HG02970 (cell line): ENCODE data around the gene MYO5A.

ENCODE experiments used
- ATAC-seq: cut with Tn5 transposase; IDR thresholded peaks from one replicate; pipeline ENCODE4 v1.9.1; 2021; ENCODE audit warnings: mild to moderate bottlenecking, moderate library complexity, moderate number of reproducible peaks; ENCODE audit not compliant: unreplicated experiment, low FRiP score

MYO5A gene

DNA sequence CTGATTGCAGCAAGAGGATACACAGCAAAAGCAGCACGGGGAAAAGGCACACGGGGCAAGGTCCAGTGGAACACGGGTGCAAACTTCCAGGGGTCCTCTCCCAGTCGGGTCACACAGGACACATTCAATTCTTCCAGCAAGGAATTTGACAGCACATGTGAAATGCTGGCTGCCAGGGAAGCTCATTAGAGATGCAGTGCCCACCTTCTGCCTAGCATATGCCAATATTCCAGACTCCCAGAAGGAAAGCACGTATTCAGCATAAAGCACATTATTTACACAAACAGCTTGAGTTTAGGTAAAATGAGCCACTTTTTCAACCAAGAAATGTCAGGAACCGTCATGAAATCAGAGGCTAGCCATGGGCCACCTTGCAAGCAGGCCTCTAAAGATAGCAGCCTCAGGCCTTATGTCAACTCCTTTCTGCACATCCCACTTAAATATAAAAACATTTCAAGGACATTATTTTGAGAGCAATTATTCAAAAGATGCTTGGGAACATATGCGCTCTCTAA is 252.4 kb downstream of the MYO5A start:
- ATAC-seq: no peak

DNA sequence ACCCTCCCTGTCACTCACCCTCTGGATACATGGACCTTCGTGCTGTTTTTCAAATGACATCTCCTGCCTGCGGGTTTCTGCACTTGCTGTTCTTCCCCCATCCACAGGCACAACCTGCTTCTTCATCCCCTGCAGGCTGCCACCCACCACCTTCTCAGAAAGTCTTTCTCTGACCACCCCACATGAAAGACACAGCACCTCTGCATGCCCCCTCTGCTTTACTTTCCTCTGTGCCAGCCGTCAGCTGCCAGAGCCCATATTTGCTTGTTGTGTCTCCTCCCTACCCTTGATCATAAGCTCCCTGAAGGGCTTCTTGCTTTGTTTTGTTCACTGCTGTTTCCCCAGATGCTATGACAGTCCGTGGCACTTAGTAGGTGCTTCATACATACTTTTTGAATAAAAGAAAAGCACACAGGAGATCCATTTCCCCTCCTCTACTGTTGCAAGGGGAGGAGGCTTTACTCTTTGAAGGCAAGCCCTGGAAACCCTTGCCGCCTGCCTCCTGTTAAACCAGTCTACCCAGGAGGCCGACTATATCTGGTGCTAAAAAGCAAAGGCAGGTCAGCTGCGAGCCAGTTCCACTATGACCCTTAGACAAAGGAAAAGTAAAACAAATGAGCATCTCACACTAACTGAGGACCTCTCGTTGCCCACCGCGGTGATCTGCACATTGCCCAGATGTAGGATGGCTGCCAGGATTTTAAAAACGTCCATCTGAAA is 265.0 kb downstream of the MYO5A start:
- no peak for ATAC-seq

DNA sequence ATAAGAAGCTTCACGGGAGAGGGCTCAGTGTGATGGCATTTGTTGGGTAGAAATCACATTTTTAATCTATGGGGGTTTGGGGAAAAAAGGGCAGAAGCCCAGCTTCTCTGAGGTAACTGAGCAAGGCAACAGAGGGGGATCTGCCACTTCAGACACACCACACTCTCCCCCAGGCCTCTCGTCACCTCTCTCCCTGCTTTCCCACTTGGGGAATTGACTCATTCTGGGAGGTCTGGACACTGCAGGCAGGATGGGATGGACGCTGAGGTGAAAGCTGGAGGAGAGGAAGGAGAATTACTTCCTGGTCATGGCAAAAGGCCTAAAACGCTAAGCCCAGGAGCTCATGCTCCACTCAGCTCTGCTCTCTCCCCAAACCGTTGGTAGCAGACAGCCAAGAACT is 266.3 kb downstream of the MYO5A start:
- no peak for ATAC-seq

DNA sequence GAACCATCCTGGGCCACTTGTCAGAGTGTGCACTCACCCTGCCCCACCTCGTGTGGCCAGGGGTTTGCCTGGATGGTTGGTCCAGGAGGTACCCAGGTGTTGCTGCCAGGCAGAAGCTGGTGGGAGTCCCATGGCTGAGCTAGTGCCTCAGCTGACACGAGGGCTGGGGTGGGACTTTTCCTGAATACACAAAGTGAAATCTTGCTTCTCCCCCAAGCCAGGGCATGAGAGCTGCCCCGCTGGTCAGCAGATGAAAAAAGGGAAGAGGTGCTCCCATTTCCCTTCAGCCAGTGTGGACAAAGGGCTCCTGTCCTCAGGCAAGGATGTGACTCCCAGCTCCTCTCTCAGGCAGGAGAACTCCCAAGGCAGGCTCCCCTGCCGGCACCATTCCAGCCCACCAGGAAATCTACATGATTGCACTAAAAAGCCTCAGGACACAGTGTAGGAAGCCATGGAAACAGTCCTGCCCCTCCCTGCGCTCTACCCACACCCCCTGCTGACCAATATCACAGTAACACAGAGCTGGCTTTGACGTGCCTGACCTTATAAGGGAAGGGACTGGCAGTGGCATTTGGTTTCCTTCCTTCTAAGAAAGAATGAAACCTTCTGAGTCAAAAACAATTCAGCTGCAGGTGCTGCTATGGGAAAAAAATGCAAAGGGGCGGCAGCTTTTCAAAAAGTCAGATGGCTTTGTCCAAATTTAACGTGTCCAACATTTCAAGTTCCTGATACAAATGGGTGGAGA is 267.0 kb downstream of the MYO5A start:
- peak; percentile 93 for ATAC-seq

DNA sequence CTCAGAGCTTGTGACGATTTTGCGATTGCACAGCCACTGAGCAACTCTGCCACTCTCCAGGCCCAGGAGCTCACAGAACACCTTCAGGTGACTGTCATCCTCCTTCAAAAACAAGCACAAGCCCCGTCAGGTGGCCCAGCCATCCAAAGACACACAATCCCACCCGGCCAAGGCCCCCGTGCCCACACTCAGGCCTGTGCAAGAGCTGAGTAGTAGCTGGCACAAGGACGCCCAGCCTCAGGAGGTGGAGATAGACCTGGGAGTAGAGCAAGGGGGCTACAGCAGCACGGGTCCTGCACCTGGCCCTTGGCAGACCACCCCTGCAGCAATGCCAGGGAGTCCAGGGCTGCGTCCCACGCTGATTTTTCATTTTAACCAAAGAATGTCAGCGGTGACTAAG is 267.7 kb downstream of the MYO5A start:
- no peak for ATAC-seq

DNA sequence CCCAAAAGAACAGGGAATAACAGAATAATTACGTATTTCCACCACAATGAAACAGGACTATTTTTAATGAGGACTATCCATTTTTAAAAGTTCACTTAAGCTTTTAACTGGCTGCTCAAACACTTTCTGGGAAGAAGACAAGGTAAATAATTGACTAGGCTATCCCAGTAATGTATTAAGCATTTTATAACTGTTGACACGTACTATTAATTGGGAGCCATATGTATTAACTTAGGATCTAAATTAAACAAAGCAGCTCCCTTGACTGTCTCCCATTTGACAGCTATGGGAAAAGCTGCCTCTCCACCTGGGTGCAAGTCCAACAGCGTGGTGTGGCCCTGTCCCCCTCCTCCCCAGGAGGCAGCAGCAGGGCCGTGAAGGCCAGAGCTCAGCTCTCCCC is 269.2 kb downstream of the MYO5A start:
- no peak for ATAC-seq

DNA sequence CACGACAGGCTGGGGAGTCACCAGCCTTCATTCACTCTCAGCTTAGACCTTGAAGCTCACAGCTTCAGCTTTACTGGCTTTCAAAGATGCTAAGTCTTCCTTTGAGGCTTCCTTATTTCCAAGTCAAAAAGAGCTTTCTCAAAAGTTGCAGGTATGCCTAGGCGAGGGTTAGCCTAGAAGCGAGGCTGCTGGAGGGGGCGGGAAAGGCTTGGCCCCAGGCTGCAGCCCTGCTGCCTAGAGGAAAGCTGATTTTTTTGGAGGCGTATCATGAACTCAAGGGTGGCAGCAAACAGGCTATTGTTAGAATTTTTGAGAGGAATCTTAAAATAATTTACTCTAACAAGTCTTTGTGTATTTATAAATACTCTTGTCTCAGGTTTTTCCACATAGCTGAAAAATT is 270.2 kb downstream of the MYO5A start:
- ATAC-seq: no peak

DNA sequence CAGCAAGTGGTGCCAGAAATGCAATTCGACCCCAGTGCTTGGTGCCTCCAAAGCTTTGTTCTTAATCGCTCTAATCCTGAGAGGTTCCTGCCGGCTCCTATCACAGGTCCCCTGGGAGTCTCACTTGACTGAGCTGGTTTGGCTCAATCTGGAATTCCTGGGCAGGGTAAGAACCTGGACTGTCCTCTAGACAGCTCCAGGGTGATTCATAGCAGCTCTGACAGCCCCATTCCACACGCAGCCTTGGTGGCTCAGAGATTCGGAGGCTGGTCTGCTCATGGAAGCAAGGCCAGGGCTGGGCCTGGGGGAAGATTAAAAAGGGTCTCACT is 271.0 kb downstream of the MYO5A start:
- no peak for ATAC-seq
